Erythroblast (primary cell): Measurements from ENCODE around the gene TFIP11.

Experiments
- GATA1 ChIP-seq: IDR thresholded peaks from 2 replicates; pipeline ENCODE4 v1.6.1; 2011; ENCODE audit warnings: low read depth, mild to moderate bottlenecking, control low read depth, low read length, moderate library complexity
- POLR2A ChIP-seq: IDR thresholded peaks from 2 replicates; pipeline ENCODE4 v1.6.1; 2011; ENCODE audit warnings: mild to moderate bottlenecking, low read length

DNA sequence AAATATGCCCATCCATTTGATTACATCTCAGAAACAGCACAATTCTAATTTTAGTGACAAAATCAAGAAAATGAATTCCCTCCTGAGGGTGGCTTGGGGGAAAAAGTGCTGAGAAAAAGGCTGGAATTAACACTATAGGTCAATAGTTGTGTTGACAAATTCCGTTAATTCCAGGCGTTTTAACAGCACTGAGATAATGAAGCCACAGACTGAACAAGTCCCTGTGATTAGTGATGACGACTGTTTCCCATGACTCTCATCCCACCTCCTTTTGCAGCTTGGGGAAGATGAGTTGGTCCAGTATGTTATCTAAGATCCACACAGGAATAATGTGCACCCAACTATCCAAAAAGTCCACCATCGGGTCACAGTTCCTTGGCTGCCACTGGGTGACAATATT, 15.8 kb downstream of the TFIP11 start:
- TF ChIP-seq POLR2A (no peak), GATA1 (no peak)
